LoVo (cell line): ENCODE measurements around the gene WWOX.

ENCODE experiments used
- DNase-seq: peaks from one replicate; pipeline ENCODE4 v3.0.0-alpha.2; 2016; ENCODE audit warnings: low spot score

Gene WWOX

DNA sequence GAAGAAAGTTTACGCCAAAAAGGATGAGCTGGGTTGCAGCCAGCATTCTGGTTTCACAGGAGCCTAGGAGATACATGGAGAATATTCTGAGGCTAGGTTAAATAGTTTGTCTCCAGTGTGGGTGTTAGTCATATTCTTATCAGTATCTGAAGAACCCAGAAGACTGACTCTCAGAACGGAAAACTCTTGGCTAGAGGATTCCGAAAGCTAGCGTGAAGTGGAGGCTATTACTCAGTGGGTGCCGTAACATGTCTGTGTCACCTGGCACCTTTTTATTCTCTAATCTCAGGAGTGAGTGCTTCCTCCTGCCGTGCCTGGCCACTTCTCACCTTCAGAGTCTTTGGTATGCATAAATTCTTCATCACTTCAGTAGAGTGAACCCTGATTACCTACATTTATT lies 199.5 kb downstream of the WWOX start:
- no peak for DNase-seq

DNA sequence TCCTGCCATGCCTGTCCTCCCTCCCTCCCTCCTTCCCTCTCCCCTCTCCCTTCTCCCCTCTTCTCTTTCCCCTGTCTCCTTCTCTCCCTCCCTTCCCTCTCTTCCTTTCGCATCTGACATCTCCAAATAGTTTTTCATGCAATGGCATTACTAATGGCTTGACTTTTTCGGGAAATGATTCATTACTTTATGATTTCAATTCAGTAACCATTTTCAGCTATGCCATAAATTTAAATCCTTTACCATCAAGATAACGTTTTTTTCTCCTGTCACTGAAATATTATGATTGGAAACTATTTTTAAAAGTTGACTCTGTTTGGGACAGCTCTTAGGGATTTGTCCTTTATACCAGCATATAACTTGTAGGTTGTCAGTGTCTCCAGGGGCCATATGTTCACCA lies 201.0 kb downstream of the WWOX start:
- DNase-seq, result no peak

DNA sequence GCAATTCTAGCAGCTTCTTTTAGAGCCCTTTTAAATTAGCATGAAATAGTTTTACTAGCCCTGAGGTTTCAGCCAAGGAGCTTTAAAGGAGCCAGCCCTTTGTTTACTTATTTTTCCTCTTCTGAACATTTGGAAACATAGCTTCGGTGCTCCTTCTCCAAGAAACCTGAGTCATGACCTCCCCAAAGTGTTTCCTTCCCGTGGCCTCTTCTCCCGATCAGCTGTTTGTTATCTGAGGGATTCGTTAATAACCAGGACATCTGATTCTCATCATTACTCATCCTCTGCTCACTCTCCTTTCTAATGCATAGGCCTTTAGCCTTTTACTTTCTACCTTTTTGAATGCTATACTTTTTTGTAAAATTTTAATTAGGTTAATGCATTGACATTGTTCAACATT lies 204.5 kb downstream of the WWOX start:
- DNase-seq, result no peak

DNA sequence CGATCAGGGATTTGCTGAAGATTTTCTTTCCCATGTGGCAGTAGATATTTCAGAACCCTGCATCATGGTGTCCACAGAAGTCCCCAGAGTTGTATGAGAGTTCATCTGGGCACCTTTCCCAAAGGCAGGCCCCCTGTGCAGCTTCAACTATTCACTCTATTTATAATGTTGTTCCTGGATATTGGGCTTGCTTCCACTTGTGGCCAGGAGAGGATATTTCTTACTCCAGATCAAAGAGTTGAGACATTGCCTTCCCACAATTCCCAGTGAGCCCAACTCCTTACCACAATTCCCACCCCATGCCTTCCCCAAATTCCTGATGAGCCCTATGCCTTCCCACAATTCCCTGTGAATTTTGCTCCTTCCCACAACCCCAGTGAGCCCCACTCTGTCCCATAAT lies 206.9 kb downstream of the WWOX start:
- no peak for DNase-seq

DNA sequence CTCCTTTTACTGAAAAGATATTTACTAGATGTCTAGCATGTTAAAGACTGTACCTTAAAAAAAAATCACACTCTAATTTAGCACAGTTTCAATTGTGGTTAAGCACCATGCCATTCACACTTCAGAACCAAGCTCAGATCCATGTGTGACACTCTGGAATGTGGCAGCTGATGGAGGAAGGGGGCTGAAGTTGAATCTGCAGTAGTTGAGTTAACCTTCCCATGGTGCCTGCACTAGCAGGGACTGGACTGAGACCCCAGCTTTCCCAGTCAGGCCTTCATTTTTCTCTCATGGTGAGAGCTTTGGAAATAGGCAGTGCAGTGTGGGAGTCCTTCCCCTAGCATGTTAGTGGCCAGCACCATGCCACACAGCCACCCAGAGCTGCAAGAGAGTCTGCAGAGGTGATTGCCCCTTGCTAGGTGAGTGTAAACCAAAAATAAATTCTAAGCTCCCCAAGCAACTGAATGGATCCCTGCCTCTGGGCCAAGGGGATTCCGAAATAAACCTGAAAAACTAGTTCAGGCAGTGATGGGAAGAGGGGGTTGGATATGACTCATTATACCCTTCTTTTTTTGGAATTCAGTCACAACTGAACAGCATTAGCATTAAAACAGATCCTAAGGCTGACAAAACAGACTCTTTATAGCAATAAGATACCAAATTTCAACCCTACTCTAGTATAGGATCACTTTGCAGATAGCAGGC lies 208.5 kb downstream of the WWOX start:
- DNase-seq, result no peak

DNA sequence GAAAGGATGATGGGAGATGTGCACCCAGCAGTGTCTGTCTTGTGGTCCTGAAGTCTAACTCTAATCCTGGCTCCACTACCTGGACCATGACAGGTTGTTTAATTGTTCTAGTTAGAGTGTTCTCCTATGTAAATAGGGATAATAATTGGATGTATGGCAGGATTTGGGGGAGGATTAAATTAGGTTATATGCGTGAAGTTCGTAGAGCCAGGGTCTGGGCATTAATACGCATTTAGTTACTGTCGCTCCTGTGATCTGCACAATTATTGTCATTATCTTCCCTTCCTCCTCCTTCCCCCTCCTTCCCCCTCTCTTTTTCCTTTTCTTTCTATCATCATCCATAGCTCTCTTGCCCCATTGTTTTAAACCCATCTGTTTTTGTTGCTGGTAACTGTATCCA lies 210.3 kb downstream of the WWOX start:
- no peak for DNase-seq

DNA sequence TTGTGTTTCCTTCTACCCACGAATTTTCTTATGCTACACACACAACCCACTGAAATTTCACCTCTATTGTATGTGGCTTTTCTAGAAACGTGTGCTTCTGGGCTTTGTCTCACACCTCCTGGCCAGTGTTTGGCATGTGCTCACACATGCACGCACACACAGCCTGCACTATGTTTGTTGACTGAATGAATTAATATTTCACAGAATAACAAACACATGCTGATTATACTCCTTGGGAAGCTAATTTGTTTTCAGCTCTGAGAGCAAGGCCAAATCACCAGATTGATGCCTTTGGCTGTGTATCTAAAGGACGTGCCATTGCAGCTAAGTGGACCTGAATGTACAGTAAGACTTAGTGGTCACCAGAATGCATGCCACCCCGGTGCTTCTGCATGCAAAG lies 210.7 kb downstream of the WWOX start:
- no peak for DNase-seq

DNA sequence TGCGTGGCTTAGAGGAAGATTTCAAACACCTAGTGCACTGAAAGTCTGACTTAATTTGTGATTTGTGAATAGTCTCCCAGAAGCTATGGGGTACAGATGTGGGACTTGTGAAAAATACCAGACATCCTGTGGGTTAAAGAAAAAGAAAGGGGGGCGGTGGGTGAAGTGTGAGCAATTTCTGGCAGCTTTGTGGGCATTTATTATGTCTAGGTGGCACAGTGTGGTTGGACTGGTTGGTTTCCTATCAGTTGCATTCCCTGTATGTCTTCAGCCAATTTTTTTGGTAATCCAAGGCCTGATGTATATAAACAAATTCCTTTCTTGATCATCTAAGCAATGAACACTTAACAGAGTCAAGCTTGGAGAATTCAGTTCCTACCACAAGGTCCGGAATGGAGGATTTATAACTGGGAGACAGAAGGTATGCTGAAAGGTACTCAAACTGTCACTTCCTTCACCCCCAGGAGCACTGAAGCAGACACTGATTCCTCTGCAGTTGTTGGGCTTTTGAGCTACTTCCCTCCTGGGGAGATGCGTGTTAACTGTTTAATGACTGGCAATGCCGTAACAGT lies 211.6 kb downstream of the WWOX start:
- DNase-seq, result no peak

DNA sequence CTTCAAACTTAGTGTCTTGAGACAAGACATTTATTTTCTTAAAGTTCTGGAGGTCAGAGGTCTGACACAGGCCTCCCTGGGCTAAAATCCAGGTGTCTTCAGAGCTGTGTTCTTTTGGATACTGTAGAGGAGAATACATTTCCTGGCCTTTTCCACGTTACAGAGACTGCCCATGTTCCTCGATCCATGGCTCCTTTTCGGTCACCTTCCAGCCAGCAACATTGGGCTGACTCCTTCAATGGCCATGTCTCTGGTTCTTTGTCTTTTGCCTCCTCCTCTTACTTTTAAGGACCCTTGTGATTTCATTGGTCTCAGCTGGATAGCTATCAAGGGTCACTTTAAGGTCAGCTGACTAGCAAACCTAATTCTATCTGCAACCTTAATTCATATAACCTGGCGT lies 212.4 kb downstream of the WWOX start:
- no peak for DNase-seq

DNA sequence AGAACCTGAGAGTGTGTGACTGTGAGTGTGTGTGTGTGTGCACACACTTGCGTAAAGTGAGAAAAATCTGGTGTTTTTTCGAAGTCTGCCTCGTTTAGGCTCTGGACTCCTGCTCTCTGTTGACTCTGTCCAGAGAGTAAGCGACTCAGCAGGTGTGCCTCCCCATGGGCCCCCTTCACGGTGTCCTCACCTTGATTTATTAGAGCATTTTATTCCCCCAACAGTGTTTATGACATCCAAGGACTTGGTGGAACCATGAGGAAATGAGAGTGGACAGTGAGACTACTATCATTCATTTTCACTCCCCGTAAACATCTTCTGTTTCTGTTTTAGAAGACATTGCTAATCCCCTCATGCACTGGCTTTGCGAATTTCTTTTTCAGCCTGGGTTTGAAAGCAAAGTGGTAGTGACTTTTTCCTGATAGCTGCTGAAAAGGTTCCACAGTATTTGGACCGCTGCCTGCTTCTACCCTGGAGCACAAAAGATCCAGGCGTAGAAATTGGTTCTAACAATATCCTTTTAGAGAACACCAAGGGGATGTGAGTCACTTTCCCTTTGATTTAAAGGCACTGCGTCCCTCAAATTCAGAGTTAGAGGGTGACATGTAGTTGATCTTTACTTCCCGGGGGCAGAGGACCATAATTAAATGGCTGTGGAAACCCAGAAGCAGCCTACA lies 218.2 kb downstream of the WWOX start:
- DNase-seq, result no peak

DNA sequence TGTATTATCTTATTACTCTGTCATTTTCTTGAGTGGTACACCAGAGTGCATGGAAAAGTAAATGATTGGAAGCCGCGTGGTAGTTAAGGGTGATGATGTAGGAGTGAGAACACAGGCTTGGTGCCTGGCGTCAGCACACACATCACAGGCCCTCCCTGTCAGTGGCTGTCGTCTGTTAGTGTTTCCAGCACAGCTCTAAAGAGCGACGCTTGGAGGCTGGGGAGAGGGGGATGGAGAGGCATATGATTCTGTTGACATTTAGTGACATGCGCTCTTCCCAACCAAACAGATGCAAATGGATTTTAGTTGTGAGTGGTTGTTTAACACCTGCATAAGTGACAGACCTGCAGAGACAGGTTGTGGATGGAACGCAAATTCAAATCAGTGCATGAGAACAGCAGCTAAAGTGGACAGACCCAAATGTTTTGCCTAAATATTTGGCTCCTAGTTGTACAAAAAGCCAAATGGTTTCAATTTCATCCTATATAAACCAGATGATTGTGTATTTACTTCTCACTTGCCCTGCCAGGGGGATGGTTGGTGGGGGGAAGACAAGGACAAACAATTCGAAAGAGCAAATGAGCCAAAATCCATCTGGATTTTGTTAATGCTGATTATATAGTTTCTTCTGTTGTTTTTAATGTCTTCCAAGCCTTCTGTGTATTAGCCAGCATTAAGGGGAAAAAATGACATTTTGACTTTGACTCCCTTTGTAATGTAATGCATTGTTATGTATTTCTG lies 222.3 kb downstream of the WWOX start:
- no peak for DNase-seq

DNA sequence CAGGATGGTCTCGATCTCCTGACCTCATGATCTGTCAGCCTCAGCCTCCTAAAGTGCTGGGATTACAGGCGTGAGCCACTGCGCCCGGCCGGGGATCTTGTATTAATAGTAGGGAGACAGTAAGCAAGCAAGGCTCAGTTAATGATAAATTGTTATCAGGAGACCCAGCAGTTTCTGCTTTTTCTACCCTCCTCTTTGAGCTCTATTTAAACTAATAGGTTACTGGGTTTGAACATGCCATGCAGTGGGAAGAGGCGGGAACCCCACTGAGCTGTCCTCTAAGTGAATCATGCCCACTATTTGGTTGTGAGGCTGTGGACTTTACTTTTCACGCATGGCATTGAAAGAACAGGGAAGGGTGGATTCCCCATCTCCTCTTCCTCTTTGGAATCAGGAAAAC lies 223.9 kb downstream of the WWOX start:
- no peak for DNase-seq

DNA sequence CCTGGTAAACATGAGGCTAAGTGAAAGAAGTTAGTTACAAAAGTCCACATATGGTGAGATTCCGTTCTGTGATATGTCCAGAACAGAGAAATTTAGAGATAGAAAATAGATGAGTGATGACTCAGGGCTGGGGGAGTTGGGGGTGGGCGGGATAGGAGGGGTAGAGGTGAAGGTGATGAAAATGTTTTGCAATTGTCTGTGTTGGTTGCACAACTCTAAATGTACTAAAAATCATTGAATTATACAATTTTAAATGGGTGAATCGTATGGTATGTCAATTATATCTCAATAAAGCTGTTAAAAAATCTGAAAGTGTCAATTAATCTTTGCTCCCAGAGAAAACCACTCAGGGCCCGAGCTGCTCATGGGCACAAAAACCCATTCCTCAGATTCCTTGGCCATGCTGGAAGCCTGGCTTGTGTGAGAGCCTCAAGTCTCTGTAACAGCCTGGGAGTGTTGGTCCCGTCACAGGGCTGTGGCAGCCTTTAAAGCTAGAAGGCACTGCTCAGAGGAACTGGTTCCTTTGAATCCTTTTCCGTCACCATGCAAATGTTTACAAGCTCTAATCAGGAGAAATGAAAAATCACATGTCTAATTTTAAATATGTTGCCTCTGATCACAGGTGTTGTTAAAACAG lies 225.3 kb downstream of the WWOX start:
- DNase-seq, result no peak

DNA sequence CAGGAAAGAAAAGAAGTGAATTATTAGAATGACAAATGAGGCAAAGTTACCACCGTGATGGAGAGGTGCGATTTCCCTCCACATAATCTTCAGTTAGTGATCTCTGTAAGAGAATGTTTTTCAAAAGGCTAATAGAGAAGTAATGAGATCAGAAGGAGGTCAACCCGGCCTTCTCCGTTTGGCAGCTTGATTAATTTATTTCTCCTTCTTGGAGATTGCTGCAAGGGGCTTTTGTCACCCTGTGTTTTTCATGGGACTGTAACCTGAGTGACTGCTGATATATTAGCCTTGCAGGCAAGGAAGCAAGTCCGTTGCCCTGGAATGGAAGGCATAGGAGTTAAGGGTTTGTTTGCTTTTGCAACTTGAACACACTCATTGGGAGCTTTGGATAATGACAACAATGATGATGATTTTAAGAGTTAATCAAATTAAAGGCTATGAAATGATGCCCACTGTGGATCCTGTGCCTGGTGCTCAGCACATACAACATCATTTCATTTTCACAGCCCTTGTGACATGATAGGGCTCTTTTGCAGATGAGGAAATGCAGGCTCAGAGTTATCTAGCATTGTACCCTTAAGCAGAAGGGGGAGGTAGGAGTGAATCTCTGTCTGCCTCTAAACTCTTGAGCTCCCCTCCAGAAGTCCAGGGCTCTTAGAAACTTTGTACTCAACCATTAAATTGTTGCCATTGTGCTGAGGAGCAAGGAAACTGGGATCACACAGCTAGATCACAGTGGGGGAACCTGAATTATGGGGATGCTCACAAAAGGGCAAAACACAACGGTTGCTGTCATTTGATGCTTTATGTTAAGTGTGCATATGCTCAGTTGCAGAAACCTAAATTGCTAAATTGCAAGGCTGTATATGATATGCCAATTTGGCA lies 226.3 kb downstream of the WWOX start:
- no peak for DNase-seq

DNA sequence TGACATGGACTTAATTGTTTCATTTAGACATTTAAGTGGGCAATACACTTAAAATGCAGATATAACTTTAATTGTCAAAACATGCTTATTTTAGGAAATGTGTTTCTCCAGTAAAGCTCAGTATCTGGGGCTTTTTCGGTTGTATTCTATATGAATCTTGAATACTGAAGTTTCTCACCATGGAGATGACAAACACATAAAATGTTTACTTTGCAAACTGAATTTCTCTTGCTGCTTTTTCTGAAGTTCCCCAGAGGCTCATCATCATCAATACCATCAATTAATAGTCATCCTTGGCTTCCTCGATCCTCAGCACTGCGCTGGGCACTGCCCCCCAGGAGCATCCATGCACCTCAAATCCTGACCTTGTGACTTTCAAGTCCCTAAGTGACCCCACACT lies 227.3 kb downstream of the WWOX start:
- no peak for DNase-seq

DNA sequence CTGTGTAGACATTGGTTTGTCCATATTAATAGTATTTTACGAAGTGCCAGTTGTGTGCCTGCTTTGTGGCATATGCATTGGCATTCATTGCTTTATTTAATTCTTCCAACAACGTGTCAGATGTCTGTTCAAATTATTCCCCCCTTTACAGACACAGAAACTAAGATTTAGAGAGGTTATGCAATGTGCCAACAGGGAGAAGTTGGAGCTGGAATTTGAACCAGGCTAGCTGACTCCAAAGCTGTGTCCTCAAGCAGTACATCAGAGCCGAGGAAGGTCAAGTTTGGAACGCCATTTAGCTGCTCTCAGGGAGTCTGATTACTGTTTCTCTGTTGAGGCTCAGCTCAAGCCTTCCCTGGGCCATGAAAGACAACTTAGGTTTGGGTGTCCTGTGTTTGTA lies 232.3 kb downstream of the WWOX start:
- no peak for DNase-seq

DNA sequence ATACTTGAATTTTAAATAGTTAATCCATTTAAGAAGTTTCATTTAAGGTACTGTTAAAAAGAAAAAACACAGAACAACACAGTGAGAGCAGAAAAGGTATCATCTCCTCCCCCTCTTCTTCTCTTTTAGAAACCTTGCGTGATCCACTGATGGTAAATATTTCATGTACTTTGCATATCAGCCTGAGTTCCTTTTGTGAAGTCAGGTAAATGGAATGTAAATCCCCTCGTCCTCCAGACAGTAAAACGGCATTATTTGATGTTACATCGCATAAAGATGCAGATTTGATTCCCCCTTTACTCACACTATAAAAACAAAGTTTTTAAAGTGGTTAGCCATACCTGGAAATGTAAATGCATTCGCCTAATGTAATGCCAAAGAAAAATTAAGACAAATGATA lies 234.4 kb downstream of the WWOX start:
- DNase-seq, result no peak

DNA sequence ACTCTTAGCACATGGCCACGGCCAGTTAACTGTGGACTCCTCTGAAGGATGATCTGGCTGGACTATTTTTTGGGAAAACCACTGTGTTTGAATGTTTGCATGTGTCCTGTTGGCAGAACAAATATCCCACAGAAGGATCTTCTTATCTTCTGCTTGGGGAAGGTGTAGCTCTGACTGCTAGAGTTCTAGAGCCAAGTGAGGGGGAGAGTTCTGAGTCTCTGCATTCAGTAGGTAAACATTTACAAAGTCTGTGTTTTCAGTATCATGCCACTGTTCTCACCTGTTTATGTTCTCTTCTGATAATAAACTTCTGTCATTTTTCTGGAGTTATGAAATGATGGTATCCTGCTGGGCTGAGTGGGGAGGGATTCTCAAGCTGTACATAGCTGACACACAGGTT lies 241.1 kb downstream of the WWOX start:
- no peak for DNase-seq

DNA sequence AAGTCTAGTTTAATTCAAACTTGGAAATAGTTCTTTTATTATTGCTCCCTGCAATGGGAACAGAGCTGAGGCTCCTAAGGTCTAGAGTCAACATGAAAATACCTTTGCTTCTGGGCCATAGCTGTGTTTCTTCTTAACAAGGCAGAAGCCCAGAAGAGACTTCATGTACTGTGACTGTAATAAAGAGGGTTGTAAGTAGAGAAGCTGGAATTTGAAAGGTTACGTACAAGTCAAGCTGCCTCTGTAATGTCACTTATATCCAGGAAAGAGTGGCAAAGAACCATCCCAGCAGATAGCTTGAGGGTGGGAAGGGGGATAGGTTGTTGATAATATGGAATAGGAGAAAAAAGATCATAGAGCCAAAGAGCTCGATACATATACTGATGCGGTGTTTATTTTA lies 248.6 kb downstream of the WWOX start:
- DNase-seq, result no peak

DNA sequence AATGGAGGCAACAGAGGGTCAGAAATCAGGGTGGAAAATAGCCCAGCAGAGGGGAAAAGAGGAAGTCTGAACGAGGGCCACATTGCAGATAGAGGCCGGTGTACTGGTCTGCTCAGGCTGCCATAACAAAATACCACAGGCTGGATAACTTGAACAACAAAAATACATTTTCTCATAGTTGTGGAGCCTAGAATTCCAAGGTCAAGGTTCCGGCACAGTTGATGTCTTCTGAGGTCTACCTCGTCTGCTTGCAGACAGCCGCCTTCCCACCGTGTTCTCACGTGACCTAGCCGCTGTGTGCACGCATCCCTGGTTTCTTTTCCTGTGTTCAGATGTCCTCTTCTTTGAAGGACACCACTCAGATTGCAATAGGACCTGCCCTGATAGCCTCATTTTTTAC lies 249.4 kb downstream of the WWOX start:
- DNase-seq, result no peak

DNA sequence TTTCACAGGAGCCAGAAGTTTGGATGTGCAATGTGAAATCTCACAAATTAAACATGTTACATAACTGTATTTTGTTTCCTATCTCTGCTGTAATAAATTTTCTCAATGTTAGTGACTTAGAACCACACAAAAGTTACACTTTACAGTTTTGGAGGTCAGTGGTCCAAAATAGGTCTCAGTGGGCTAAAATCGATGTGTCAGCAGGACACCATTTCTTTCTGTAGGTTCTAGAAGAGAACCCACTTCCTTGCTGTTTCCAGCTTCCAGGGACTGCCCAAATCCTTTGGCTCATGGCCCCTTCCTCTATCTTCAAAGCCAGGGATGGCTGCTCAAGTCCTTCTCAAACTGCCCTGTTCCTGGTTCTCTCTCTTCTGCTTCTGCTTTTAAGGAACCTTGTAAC lies 252.7 kb downstream of the WWOX start:
- DNase-seq, result no peak
